Limb (tissue), 2 donors: ENCODE data around the gene SLC2A11.

Experiments used
- DNase-seq, 2 donors: peaks; one replicate each; pipeline ENCODE4 v3.0.0-alpha.2; 2016; ENCODE audit errors: extremely low spot score in 2 of 2

Gene SLC2A11

GRCh38 chr22:23857606-23858483 lies at the start of gene SLC2A11:
TSS of gene SLC2A11 (plus strand) at chr22:23857875. CDS start at chr22:23858000, 125 bp downstream.
- DNase-seq, result peak; percentile 96 to 99

- DNase-seq, result no peak
Observed at GRCh38 chr22:23812378-23812777, 45.3 kb upstream of the SLC2A11 start.

- DNase-seq, result no peak
Observed at GRCh38 chr22:23815541-23816155, 42.0 kb upstream of the SLC2A11 start.

GRCh38 chr22:23816156-23816976 lies 41.3 kb upstream of the SLC2A11 start:
- peak in 1 of 2 donors; percentile 20 for DNase-seq

GRCh38 chr22:23817146-23817545 lies 40.5 kb upstream of the SLC2A11 start:
- no peak for DNase-seq

GRCh38 chr22:23818541-23818940 lies 39.1 kb upstream of the SLC2A11 start:
- DNase-seq, result no peak

GRCh38 chr22:23820748-23821211 lies 36.9 kb upstream of the SLC2A11 start:
- no peak for DNase-seq

- peak in 1 of 2 donors; percentile 24 for DNase-seq
Observed at GRCh38 chr22:23822101-23822671, 35.5 kb upstream of the SLC2A11 start.

GRCh38 chr22:23823331-23823791 lies 34.3 kb upstream of the SLC2A11 start:
- DNase-seq, result no peak

- DNase-seq, result no peak
Observed at GRCh38 chr22:23824476-23825245, 33.0 kb upstream of the SLC2A11 start.

GRCh38 chr22:23825246-23825905 lies 32.3 kb upstream of the SLC2A11 start:
- DNase-seq, result no peak

- peak in 1 of 2 donors; percentile 30 for DNase-seq
Observed at GRCh38 chr22:23826510-23827350, 30.9 kb upstream of the SLC2A11 start.

- no peak for DNase-seq
Observed at GRCh38 chr22:23827351-23827995, 30.2 kb upstream of the SLC2A11 start.

GRCh38 chr22:23828800-23829680 lies 28.6 kb upstream of the SLC2A11 start:
- no peak for DNase-seq

- DNase-seq, result peak in 1 of 2 donors; percentile 73
Observed at GRCh38 chr22:23829845-23830372, 27.8 kb upstream of the SLC2A11 start.

- DNase-seq, result no peak
Observed at GRCh38 chr22:23831261-23831660, 26.4 kb upstream of the SLC2A11 start.

GRCh38 chr22:23831781-23832180 lies 25.9 kb upstream of the SLC2A11 start:
- DNase-seq, result no peak
